ENCODE results near the gene PDE8A.
"Not testable (repeated sequence)": the region's sequence is repeated elsewhere in the genome, so short reads cannot be mapped to it uniquely, and the experiment has no call there.

PDE8A gene

DNA sequence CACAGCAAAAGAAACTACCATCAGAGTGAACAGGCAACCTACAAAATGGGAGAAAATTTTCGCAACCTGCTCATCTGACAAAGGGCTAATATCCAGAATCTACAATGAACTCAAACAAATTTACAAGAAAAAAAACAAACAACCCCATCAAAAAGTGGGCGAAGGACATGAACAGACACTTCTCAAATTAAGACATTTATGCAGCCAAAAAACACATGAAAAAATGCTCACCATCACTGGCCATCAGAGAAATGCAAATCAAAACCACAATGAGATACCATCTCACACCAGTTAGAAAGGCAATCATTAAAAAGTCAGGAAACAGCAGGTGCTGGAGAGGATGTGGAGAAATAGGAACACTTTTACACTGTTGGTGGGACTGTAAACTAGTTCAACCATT, 30.1 kb downstream of the PDE8A start:
- not testable (repeated sequence) for DNase-seq

DNA sequence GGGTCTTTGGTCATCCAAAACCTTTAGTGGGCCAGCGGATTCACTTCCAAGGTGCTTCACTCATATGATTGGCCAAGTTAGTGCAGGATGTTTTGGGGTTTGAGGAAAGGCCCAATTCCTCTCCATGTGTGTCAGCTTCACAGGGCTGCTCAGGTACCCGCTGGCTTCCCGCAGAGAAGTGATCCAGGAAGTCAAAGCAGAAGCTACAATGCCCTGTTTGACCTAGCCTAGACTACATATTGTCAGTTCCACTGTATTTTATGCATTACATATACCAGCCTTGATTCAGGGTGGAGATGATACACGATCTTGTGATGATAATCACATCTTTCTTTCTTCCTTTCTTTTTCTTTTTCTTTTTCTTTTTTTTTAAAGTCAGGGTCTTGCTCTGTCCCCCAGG, 32.1 kb downstream of the PDE8A start:
- DNase-seq = no peak

DNA sequence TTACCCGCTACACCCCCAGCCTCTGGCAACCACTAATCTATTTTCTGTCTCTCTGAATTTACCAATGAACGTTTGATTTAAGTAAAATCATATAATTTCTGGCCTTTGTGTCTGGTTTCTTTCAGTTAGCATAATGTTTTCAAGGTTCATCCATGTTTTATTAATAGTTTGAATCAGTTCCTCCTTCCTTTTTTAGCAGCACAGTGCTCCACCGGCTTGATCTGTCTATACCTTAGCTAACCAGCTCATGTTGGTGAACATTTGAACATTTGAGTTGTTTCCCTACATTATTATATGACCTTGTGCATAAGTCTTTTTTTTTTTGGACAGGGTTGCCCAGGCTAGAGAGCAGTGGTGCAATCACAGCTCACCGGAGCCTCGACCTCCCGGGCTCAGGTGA, 33.3 kb downstream of the PDE8A start:
- no peak for DNase-seq

DNA sequence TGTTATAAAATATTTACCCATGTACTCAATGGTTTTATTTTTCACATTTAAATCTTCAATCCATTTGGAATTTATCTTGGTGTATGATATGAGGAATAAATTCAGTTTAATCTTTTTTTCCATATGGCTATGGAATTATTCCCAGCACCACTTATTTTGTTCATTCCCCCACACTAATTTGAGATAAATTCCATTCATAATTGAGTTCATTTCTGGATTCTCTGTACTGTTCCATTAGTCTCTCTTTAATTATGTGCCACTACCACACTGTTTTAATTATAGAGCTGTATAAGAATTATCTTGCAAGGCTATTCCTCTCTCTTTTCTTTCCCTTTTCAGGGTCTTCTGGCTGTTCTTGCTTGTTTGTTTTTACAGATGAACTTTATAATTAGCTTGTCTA, 34.6 kb downstream of the PDE8A start:
- no peak for DNase-seq

DNA sequence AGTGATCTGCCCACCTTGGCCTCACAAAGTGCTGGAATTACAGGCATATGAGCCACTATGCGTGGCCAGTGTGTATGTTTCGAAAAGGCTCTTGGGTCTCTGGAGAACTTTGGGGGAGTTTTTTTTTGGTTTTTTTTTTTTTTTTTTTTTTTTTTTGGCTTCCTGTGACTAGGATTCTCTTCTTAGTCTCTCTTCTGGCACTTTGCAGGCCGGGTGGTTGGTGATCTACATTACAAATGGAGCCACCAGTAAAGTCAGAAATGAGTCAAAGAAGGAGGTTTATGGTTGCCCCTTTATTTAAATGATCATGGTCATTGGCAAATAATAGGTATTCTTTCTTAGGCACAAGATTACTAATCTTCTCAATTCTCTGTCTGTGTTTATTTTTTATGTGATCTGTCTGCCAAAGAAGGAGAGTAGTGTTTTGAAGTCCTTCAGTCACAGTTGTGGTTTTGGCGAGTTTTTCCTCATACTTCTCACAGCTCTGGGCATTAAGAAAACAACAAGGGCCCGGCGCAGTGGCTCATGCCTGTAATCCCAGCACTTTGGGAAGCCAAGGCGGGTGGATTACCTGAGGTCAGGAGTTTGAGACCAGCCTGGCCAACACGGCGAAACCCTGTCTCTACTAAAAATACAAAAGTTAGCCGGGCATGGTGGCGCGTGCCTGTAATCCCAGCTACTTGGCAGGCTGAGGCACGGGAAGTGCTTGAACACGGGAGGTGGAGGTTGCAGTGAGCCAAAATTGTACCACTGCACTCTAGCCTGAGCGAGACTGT, 38.3 kb downstream of the PDE8A start:
- DNase-seq = no peak

DNA sequence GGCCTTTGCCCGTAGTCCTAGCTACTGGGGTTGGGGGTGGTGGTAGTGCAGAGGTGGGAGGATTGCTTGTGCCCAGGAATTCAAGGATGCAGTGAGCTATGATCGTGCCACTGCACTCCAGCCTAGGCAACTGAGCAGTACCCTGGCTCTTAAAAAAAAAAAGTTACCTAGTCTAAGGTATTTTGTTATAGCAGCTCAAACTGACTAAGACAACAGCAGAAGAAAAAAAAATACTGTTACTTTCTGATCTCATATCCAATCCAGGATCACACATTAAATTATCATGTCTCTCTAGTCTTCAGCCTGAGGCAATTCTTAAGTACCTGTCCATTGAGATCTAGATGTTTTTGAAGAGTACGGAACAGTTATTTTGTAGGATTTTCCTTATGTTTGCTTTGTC, 39.8 kb downstream of the PDE8A start:
- DNase-seq = no peak

DNA sequence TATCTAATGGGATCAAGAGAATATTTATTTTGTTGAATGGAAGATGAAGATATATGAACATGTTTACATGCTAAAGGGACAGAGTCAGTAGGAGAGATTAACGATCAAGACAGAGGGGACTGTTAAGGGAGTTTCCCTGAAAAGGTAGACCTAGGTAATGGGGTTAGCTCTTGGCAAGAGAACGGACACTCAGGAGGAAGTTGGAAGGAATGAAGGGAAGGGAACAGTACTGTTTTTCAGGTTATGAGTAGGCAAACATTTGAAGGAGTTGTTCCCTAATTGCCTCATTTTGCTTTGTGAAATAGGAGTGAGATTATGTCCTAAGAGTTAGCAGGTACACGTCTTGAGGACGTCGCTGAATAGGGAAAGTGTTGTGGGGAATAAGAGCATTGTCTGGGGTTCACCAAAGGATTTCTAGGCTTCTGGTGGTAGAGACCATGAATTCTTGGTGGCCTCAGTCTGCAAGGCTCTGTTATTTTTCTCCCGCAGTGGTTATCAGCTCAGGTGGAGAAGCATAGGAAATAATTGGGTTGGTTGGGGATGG, 41.3 kb downstream of the PDE8A start:
- no peak for DNase-seq

DNA sequence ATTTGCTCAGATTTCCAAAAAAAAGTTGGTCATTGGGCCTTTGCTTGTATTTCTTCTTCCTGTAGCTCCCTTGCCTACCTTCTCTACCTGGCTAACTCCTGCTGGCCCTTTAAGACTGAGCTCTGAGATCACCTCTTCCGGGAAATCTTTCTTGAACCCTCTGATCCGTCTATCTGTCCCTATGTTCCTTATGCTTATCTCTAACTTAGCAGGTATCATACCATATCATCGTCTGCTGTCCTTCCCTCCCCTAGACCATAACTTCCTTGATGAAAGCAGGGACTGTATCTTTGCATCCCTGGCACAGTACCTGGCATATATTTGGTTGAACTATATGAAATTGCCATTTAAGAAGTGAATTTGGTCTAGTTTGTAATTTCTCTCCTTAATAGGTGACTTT, 42.3 kb downstream of the PDE8A start:
- DNase-seq = no peak

DNA sequence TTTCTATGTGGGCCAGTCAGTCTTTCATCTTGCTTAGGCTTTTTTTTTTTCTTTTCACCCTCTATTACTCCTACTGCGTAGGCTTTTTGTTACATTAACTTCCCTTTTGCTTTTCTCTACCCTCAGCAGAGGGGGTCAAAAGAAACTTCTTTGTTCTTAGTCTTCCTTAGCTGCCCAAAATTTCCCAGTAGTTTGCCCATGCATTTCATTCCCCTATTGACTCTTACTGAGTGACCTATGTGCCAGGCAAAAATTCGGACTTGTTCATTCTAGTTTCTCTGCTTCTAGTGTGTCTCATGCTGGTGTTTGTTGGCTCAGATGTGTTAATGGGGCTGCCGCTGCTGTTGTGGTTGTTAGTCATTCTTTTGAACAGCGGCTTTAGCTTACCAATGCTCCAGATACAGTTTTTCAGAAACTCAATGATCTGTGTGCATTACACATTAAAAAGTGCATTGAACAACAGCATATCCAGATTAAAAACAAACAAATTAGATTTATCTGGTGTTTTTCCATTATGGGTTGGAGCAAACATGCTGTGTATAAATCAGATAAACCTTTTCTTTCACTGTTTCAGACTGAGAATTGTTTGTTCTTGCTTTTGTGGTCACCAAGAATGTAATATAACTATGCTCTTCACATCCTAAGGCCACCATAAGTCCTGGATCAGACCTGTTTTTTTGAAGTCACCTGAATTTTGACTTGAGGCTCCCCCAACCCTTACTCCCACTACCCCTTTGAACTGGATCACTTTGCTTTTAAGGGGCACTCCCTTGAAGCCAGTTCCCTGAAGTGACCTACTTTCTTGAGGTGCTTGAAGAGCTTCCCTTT, 43.1 kb downstream of the PDE8A start:
- no peak for DNase-seq

DNA sequence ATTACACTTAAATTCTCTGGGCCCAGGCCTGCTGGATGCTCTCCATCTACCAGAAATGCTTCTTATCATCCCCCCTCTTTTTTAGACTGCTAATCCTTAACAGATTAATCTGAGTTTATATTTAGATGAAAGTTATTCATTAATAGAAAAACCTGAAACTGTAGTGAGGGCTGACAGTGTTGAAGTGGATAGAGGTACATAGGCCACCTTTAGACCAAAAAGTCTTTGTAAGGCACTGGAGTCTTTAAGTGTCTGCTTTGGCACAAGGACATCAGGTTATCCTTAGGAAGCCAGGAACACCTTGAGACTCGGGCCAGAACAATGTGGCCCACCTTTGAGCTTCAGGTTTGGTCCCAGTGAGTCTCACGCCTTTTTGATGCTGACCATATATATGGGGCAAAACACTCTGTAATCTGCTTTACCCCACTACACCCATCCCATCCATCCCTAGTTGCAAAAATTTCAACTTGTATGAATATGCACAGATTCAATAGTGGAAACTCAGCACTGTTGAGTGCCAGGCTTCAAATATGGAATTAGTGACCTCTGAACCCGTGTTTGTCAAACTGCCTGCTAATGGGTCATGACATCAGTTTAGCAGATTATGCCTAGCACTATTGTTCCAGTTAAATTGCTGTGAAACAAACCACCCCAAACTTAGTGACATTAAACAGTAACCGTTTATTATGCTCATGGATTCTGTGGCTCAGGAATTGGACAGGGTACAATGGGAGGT, 44.0 kb downstream of the PDE8A start:
- DNase-seq = no peak

DNA sequence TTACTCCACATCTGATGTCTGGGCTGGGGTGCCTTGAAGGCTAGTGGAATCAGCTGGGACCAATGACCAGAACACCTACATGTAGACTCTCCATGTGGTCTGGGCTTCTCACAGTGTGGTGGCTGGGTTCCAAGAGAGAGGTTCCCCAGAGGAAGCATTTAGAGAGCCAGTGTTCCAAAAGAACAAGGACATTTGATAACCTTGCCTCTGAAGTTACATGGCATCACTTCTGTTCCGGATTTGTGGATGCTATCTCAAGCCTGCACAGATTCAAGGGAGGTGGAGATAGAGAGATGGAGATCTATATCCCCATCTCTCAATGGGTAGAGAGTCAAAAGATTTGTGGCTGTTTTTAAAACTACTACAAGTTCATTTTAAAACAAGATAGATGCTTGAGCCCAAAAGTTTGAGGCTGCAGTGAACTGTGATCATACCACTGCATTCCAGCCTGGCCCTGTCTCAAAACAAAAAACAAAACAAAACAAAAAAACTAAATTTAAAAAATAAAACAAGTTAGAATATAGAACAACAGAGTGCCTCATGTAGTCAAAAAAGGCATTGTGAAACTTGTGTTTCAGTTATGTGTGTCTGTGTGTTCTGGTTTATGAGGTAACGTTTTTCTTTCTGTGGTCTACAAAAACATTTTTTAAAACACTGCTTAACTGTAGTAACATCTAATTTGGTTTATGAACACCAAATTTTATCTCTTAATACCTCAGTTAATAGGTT, 44.8 kb downstream of the PDE8A start:
- DNase-seq = no peak

DNA sequence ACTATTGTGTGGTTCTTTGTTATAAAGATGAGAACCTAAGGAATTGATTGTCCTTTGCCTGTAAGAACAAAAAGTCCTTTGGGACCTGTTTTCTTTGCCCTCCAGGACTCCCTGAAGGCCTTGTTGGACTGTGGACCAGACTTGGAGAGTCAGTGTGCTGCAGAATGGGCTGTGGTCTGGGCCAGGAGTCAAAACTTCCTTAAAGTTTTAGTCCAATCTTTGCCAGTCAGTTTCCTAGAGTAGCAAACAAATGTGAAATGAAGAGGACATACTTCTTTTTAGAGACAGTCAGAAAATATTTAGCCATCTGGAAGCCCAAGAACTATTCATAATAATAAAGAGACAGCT, 45.4 kb downstream of the PDE8A start:
- no peak for DNase-seq

DNA sequence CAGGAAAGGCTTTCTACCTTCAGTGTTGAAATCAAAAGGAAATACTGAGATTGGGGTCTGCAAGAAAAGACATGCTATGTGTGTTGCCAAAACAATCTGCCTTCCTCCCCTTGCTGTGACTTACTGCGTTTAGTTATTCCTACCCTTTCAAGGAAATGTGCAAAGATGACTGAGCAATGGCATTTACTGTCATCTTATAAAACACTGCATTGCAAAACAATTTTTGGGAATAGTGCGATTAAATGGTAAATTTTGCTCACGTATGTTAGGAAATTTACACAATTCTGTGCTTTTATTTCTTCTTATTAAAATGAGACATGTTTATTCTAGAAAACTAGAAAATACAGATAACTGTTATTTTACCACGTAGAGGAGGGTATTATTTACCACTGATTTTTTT, 45.8 kb downstream of the PDE8A start:
- DNase-seq = no peak

DNA sequence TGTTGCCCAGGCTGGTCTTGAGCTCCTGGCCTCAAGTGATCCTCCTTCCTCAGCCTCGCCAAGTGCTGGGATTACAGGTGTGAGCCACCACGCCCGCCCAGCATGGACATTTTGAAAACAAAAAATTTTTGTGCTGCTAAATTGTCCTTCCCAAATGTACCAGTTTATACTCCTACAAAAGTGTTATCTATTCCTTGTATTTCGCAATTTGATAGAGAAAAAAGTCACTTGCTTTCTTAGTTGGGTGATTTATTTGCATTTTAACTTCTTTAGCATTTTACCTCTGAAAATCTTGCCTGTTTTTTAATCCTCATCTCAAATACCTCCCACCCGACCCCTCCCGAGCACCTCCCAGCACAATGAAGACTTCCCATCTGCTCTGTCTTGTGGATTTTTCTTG, 46.8 kb downstream of the PDE8A start:
- no peak for DNase-seq

DNA sequence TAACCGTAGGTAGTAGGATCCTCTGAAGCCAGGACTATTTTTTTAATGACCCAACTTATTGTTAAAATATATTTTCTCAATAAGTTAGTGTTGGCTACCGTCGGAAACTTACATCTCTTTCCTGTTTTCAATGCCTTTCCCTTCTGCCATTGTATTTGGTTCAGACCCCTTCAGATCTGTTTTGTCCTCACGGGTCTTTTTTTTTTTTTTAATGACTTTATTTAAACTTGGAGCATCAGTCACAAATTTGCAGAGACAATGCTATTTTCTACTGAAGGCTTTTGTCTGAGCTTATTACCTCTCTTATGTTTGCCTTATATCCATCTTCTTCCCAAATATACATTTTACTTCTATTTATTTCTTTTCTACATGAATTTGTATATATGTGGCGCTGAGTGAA, 47.6 kb downstream of the PDE8A start:
- DNase-seq = no peak

DNA sequence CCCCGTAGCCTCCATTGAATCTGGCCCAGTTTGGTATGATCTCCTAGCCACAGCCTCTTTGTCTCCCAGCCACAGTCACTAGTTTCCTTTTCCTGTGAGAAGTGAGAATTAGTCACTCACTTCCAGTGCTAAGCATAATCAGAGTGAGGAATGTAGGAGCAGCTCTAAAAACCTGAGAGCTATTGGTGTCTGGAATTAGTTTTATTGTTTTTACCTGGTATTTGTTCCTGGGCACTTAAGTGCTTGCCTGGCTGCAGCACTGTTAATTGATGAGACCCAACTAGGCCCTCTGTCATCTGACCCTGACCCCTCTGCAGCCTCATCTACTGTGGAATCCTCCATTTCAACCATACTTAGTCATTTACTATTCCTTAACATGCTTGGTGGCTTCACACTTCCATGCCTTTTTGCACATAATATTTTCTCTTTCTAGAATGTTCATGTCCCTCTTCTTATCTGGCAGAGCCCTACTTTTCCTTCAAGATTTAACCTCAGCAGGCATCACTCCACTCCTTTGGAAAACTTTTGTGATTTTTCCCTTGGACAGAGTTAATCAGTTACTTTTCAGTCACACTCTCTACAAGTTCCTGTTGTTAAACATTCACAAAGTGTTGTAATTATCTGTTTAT, 48.8 kb downstream of the PDE8A start:
- DNase-seq = no peak

DNA sequence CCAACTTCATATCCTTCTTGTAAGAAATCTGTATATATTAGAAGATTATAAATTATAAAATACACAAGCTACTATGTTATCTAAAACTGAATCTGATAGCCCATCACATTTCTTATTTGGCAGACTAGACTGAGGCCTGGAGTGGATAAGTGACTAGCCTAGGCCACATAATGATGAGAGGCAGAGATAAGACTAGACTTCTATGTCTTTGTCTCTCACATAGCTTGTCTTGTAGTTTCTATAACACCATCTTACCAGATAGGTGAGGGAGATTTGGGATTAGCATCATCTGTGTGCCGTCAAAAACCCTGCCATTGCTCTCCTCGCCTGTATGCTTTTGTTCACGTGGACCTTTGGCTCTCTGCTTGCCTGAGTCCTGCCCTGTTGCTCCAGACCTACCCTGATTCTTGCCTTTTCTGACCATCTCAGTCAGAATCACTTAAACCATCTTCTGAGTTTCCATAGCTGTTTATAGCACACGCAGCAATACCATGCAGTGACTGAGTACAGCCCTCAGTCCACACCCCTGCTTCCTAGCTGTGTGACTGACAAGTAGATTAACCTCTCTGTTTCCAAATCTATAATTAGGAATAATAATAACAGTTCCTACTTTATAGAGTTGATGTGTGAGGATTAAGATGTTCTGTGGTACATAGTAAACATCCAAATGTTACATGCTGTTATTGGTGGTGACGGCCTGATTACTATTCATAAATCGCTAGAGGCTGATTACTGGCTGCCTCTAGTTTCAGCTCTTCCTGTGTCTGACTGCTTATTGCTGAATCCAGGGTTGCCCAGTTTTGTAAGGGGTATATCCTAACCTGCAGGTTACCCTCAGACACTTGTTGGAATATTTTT, 49.7 kb downstream of the PDE8A start:
- no peak for DNase-seq

DNA sequence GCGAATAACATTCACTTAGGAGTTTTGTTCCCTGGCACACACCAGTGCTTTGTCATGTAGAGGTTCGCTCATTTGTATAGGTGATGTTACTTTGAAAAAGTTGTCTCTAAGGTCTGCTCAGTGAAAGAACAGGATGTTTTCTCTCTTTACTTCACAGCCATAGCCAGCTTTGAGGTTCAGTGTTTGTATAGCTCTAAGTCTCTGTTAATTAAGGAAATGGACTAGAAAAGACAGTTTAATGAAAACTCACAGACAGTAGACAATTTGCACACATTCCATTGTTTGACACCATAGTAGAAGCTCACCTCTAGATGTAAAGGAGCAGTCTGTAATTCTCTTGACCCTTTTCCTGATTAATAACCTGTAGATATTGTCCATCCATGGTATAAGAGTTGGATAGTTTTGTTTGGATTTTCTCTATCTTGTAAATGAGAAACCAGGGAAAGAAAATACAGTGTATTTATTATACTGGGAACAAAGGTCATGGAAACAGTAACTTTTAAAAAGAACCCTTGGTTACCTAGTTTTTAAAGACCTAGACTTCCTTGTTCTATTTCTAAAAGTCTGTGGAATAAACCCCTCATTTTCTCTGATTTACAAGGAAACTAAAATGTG, 50.4 kb downstream of the PDE8A start:
- no peak for DNase-seq

DNA sequence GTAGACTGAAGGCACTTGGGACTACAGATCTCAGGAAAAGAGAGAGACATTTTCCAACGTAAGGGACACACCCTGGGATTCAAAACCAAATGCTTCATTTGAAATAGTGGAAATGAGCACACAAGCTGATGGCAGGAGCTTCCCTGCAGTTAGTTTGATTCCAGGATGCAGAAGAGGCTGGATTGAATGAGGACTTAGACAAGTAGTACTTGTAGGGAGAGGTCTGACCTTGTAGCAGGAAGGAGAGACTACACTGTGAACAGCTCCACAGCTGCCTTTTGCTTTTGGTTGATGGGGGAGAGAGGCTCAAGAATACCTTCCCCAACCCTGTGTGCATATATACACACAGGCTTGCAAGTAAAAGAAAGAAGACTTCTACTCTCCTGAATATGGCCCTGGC, 51.5 kb downstream of the PDE8A start:
- DNase-seq = no peak

DNA sequence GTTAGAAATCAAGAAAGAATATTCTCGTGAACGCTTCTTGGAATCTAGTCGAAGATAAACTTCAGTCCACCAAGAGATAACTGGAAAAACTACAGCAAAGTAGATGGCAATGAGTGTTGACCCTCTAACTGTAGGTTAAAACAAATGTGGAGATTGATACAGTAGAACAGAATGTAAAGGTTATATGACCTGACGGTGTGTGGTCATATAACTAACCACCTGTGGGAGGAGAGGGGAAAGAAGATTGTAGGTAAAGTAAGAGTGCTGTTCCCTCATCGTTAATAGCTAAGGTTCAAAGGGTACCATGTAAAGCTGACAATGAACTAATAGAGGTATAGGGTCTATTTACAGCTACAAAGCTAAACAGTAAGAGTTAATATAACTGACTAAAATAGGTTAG, 52.6 kb downstream of the PDE8A start:
- no peak for DNase-seq

DNA sequence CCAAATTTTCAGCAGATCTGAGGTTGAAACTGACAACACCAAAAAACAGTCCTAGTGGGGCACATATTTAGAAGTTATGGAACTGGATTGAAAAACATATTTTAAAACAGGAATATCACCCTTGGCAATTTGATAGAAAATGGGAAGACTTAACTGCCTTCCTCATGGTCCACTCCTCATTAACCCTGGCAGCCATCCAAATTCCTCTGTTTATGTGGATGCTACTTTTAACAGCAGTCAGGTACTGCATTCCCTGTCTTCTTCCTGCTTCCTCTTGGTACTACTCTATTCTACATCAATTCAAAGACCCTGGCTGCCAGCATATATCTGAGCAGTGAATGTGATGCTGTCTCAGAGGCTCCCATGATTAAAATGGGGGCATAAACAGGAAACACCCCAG, 54.3 kb downstream of the PDE8A start:
- DNase-seq = no peak
